ENCODE data around the gene TRPV2.

The TRPV2 gene

DNA sequence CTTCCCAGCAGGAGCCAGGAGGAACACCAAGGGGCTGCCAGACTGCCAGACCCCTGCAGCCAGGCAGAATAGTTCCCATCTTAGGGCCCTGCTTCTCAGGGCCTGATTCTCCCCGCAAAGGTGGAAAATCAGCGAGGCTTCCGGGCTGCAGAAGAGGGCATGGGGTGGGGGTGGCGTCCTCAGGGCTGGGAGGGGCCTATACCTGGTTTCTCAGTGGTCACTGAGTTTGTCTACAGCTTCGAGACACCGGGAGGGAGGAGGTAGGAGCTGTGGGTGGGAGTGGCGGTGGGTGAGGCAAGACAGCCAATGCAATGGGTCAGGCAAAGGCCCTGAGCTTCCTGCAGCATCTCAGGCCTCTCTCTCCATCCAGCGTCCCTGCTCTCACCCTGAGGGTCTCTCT is 62.3 kb downstream of the TRPV2 start:
- H3K27me3 ChIP-seq (ENCODE audit: insufficient read depth, low read length), result no peaks in the 10 kb centered on the region
- no peak overlapping the region for H3K4me3 ChIP-seq (ENCODE audit: low read depth, low read length)
- H2AFZ ChIP-seq (ENCODE audit: low read length, unreplicated experiment), result no peak overlapping the region
- no peaks in the 10 kb centered on the region for H3K36me3 ChIP-seq (ENCODE audit: insufficient read depth, low read length)
- no peaks in the 10 kb centered on the region for H3K79me2 ChIP-seq (ENCODE audit: control insufficient read depth, insufficient read depth, low read length, unreplicated experiment)
- H3K27ac ChIP-seq (ENCODE audit: low read depth, low read length), result peak overlapping the region; percentile 42; the same call in 1 of the 2 replicates
- H3K4me1 ChIP-seq (ENCODE audit: control insufficient read depth, insufficient read depth, low read length, unreplicated experiment), result peaks cover 11% of the 10 kb centered on the region

DNA sequence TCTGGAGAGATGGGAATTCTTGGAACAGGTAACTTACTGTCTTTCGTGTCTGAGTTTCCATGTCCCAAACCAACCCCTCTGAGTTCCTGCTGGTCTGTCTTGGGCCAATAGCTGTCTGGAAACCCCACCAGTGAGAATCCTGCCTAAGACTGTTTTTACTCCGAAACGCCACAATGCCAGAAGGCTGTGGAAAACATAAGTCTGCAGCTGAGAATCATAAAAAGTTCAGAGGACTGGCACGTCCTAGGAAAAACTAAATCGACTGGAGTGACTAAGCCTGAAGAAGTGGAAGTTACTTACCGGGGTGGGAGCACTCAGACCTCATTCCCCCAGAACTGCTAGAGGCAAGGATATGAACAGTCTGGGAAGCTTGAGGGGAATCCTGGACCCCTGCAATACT is 63.3 kb downstream of the TRPV2 start:
- H3K4me1 ChIP-seq (ENCODE audit: control insufficient read depth, insufficient read depth, low read length, unreplicated experiment), result peaks cover 11% of the 10 kb centered on the region
- H3K27ac ChIP-seq (ENCODE audit: low read depth, low read length), result no peak overlapping the region
- no peaks in the 10 kb centered on the region for H3K79me2 ChIP-seq (ENCODE audit: control insufficient read depth, insufficient read depth, low read length, unreplicated experiment)
- H2AFZ ChIP-seq (ENCODE audit: low read length, unreplicated experiment), result no peak overlapping the region
- H3K36me3 ChIP-seq (ENCODE audit: insufficient read depth, low read length), result no peaks in the 10 kb centered on the region
- H3K4me3 ChIP-seq (ENCODE audit: low read depth, low read length), result no peak overlapping the region
- H3K27me3 ChIP-seq (ENCODE audit: insufficient read depth, low read length), result no peaks in the 10 kb centered on the region

DNA sequence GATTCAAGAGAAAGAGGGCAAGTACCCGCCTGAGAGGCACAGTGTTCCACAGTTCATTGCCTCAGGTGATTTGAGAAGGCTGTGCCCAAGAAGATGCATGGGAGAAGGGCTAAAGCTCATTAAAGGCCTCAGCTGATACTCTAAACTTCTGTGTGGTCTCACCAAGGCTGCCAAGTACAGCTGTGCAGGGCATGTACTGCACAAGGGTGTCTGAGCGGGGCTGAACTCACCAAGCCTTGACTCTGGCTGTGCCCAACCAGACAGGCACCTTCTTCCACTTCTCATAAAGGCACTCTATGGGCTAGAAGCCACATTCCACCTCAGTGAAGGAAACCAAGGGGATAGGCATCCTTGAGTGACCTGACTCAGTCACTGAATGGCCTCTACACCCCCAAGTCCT is 63.9 kb downstream of the TRPV2 start:
- no peaks in the 10 kb centered on the region for H3K27me3 ChIP-seq (ENCODE audit: insufficient read depth, low read length)
- H3K36me3 ChIP-seq (ENCODE audit: insufficient read depth, low read length), result no peaks in the 10 kb centered on the region
- H3K4me1 ChIP-seq (ENCODE audit: control insufficient read depth, insufficient read depth, low read length, unreplicated experiment), result peaks cover 11% of the 10 kb centered on the region
- H3K27ac ChIP-seq (ENCODE audit: low read depth, low read length), result no peak overlapping the region
- H3K79me2 ChIP-seq (ENCODE audit: control insufficient read depth, insufficient read depth, low read length, unreplicated experiment), result no peaks in the 10 kb centered on the region
- no peak overlapping the region for H2AFZ ChIP-seq (ENCODE audit: low read length, unreplicated experiment)
- no peak overlapping the region for H3K4me3 ChIP-seq (ENCODE audit: low read depth, low read length)

DNA sequence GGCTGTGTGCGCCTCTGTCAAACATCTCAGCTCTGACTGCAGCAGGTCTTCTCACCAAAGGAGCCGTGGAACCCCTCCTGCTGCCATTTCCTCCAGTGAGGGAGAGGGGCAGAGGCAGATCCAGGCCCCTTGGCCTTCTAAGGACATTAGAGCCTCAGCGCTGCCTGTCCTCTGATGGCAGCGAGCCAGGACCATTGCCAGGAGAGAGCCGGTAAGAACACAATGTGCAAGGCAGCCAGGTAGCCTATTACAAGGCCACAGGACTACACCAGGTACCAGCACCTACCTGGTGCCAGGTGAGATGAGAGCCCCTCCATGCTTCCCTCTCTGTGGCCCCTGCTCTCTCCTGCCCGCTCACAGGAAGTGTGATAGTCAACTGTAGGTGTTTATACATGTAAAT is 65.6 kb downstream of the TRPV2 start:
- Histone ChIP-seq H3K27me3 (ENCODE audit: insufficient read depth, low read length) (no peaks in the 10 kb centered on the region), H3K36me3 (ENCODE audit: insufficient read depth, low read length) (no peaks in the 10 kb centered on the region), H3K27ac (ENCODE audit: low read depth, low read length) (no peak overlapping the region), H2AFZ (ENCODE audit: low read length, unreplicated experiment) (no peak overlapping the region), H3K4me1 (ENCODE audit: control insufficient read depth, insufficient read depth, low read length, unreplicated experiment) (peaks cover 15% of the 10 kb centered on the region), H3K79me2 (ENCODE audit: control insufficient read depth, insufficient read depth, low read length, unreplicated experiment) (no peaks in the 10 kb centered on the region), H3K4me3 (ENCODE audit: low read depth, low read length) (no peak overlapping the region)

DNA sequence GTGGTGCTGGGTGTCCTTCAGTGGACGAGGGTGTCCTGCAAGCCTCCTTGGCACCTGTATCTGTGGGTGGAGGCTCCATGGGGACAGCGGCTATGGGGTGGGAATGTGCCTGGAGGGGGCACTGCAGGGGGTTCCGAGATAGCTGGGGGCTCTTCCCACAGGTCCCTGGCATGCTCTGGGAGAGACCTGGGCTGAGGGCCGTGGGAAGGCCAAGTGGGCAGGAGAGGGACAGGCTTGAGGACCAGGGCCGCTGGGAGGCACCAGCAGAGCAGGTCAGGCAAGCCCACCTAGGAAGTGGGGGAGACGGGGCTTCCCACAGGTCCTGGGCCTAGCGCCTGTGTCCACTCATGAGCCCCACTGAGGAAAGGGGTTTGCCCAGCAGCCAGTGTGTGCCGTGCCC is 66.9 kb downstream of the TRPV2 start:
- Histone ChIP-seq H3K4me1 (ENCODE audit: control insufficient read depth, insufficient read depth, low read length, unreplicated experiment) (peaks cover 20% of the 10 kb centered on the region), H3K27ac (ENCODE audit: low read depth, low read length) (no peak overlapping the region)

DNA sequence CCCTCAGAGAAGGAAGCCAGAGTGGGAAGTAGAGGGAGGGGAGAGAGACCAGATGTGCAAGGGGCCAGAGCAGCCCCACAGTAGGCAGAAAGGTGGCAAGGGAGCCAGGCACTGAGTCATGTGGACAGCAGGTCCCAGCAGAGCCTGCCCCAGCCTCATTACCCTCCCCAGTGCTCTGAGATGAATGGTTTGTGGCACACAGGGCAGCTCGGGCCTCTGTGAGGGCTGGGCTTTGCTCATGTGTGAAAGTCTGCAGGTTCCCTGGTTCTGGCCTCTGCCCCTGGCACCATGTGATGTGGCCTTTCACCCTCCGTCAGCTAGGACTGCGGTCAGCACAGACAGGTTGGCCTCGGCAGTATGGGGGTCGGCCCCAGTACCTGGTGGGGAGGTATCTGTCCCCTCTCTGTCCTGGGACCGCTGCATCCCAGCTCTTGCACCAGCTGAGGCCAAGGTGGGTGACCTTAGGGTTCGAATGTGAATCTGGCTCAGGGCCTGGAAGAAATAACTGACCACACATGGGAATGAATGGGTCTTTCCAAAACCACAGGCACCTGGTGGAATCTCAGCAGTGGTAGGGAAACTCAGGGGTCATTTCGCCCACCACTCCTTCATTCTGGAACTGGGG is 67.8 kb downstream of the TRPV2 start:
- H3K27ac ChIP-seq (ENCODE audit: low read depth, low read length), result no peak overlapping the region
- H3K4me3 ChIP-seq (ENCODE audit: low read depth, low read length), result no peak overlapping the region
- no peaks in the 10 kb centered on the region for H3K79me2 ChIP-seq (ENCODE audit: control insufficient read depth, insufficient read depth, low read length, unreplicated experiment)
- no peaks in the 10 kb centered on the region for H3K36me3 ChIP-seq (ENCODE audit: insufficient read depth, low read length)
- H3K27me3 ChIP-seq (ENCODE audit: insufficient read depth, low read length), result no peaks in the 10 kb centered on the region
- H3K4me1 ChIP-seq (ENCODE audit: control insufficient read depth, insufficient read depth, low read length, unreplicated experiment), result peaks cover 16% of the 10 kb centered on the region
- no peak overlapping the region for H2AFZ ChIP-seq (ENCODE audit: low read length, unreplicated experiment)

More for the DNA sequence above, 66.9 kb downstream of the TRPV2 start:
- Histone ChIP-seq H3K27me3 (ENCODE audit: insufficient read depth, low read length) (no peaks in the 10 kb centered on the region), H2AFZ (ENCODE audit: low read length, unreplicated experiment) (no peak overlapping the region), H3K4me3 (ENCODE audit: low read depth, low read length) (no peak overlapping the region), H3K36me3 (ENCODE audit: insufficient read depth, low read length) (no peaks in the 10 kb centered on the region), H3K79me2 (ENCODE audit: control insufficient read depth, insufficient read depth, low read length, unreplicated experiment) (no peaks in the 10 kb centered on the region)

DNA sequence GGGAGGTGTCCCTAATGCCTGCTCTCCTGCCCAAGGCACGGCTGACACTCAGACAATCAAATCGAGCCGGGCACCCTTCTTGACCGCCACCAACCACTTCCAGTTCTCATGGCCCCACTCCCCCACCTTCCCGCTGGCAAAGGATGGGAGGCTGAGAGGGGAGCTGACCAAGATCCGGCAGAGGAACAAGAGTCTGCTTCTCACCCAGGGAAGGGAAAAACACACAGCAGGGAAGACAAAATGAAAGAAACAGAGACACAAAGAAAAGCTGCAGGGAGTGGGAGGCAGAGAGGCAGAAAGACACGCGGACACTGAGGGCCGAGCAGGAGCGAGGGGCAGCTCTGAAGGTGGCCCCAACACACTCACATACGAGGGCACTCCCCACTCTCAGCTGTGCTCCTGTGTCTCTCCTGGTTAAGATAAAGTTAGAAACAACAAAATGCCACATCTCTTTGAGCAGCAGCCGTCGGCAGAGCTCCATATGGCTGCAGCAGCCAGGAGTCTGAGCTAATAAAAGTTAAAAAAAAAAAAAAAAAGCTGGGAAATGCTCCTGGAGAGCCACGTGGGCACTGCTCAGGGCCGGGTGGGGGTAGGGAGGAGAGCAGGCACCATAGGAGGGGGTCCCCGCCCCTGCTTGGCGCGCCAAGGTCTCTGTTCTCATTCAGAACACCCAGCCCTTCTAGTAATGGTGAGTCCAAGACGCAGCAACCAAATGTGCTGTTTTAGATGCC is 69.2 kb downstream of the TRPV2 start:
- H3K79me2 ChIP-seq (ENCODE audit: control insufficient read depth, insufficient read depth, low read length, unreplicated experiment), result no peaks in the 10 kb centered on the region
- no peak overlapping the region for H3K27ac ChIP-seq (ENCODE audit: low read depth, low read length)
- no peak overlapping the region for H2AFZ ChIP-seq (ENCODE audit: low read length, unreplicated experiment)
- H3K4me1 ChIP-seq (ENCODE audit: control insufficient read depth, insufficient read depth, low read length, unreplicated experiment), result peaks cover 24% of the 10 kb centered on the region
- H3K27me3 ChIP-seq (ENCODE audit: insufficient read depth, low read length), result no peaks in the 10 kb centered on the region
- H3K36me3 ChIP-seq (ENCODE audit: insufficient read depth, low read length), result no peaks in the 10 kb centered on the region
- H3K4me3 ChIP-seq (ENCODE audit: low read depth, low read length), result no peak overlapping the region

Measured in ACC112 (cell line).